ENCODE results near the gene TP53. TPM values are rescaled to one million over a fixed set of nuclear protein-coding genes. Genes with fewer than 3 reads are reported as not detected.
A peak's percentile ranks its signal among the peaks of the same experiment; 100 is the strongest.

TP53 gene
- total RNA-seq, 1 donor from 2014 or later: 38.2 TPM

DNA sequence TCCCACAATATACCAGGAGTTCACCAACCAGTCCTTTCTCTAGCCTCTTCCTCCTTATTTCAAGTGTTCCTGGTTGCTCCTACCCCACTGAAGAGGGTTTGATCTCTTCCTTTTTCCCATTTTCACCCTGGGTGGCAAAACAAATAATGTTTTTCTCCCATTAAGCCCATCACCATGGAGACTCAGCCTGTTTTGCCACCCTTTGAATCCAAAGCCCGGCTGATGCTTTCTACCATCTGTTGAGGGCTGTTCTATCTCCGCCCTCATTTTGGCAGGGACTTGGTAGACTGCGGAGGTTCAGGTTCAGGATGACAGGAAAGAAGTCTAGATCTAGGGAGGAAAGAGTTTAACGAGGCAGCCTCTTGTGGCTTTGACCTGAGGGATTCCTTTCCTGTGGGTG lies 32.8 kb upstream of the TP53 start:
- no peak for DNase-seq
- peaks cover 29% of the 10 kb centered on the region for H3K4me1 Mint-ChIP-seq (ENCODE audit: low read depth, unreplicated experiment)
- no peaks in the 10 kb centered on the region for H3K36me3 Mint-ChIP-seq (ENCODE audit: unreplicated experiment)
- peaks cover 12% of the 10 kb centered on the region for H3K27me3 Mint-ChIP-seq (ENCODE audit: unreplicated experiment)
- TF ChIP-seq, protein P1, sequence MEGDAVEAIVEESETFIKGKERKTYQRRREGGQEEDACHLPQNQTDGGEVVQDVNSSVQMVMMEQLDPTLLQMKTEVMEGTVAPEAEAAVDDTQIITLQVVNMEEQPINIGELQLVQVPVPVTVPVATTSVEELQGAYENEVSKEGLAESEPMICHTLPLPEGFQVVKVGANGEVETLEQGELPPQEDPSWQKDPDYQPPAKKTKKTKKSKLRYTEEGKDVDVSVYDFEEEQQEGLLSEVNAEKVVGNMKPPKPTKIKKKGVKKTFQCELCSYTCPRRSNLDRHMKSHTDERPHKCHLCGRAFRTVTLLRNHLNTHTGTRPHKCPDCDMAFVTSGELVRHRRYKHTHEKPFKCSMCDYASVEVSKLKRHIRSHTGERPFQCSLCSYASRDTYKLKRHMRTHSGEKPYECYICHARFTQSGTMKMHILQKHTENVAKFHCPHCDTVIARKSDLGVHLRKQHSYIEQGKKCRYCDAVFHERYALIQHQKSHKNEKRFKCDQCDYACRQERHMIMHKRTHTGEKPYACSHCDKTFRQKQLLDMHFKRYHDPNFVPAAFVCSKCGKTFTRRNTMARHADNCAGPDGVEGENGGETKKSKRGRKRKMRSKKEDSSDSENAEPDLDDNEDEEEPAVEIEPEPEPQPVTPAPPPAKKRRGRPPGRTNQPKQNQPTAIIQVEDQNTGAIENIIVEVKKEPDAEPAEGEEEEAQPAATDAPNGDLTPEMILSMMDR (IDR thresholded peaks at IDR 0.05; ENCODE audit: partially characterized antibody, unreplicated experiment): no peak
- no peaks in the 10 kb centered on the region for H3K9me3 Mint-ChIP-seq (ENCODE audit: unreplicated experiment)
- H3K27ac Mint-ChIP-seq (ENCODE audit: unreplicated experiment): peak overlapping the region; percentile 38
- H3K4me3 Mint-ChIP-seq (ENCODE audit: unreplicated experiment): peak overlapping the region; percentile 49

DNA sequence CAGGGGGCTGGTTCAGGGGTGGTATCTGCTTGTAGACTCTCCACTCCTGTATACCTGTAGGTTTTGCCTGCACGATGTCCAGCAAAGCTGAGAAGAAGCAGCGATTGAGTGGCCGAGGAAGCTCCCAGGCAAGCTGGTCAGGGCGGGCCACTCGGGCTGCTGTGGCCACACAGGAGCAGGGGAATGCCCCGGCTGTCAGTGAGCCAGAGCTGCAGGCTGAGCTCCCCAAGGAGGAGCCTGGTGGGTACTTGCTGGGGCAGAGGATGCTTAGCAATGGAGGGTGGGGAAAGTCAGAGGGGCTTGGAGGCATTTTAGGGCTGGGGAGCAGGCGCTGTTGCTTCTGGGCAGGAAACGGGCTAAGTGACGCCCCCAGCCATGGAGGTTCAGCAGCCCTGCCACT lies 32.4 kb upstream of the TP53 start:
- H3K27ac Mint-ChIP-seq (ENCODE audit: unreplicated experiment): no peak overlapping the region
- peaks cover 30% of the 10 kb centered on the region for H3K4me1 Mint-ChIP-seq (ENCODE audit: low read depth, unreplicated experiment)
- H3K9me3 Mint-ChIP-seq (ENCODE audit: unreplicated experiment): no peaks in the 10 kb centered on the region
- no peaks in the 10 kb centered on the region for H3K36me3 Mint-ChIP-seq (ENCODE audit: unreplicated experiment)
- DNase-seq: no peak
- H3K27me3 Mint-ChIP-seq (ENCODE audit: unreplicated experiment): peaks cover 12% of the 10 kb centered on the region
- TF ChIP-seq, protein P1 (IDR thresholded peaks at IDR 0.05; ENCODE audit: partially characterized antibody, unreplicated experiment): no peak
- no peak overlapping the region for H3K4me3 Mint-ChIP-seq (ENCODE audit: unreplicated experiment)

DNA sequence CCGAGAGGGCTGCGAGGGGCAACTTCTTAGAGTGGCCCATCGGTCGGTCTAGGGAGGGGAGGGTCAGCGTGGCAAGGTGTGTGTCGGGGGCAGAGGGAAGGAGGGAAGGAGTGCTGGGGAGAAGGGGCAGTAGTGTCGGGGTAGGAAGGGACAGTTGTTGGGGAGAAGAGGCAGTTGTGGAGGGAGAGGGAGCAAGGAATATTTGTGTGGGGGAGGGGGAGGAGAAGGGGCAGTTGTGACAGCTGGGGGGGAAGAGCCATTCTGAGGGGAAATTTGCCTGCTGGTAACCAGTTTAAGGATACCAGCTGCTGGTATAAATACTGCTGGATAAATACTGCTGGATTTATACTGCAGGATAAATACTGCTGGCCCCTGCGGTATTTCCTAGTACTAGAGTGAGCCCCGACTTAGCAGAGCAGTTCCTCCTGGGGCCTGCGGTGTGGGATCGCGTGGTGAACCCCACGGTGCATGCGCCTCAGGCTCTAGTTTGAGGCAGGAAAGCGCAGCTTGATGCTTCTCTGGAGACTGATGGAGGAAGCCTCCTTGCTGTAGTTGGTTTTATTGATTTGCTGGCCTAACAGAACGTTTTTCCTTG lies 30.6 kb upstream of the TP53 start:
- Mint-ChIP-seq H3K9me3 (ENCODE audit: unreplicated experiment) (peaks cover 2% of the 10 kb centered on the region), H3K4me3 (ENCODE audit: unreplicated experiment) (peak overlapping the region; percentile 69), H3K36me3 (ENCODE audit: unreplicated experiment) (no peaks in the 10 kb centered on the region), H3K4me1 (ENCODE audit: low read depth, unreplicated experiment) (peaks cover 35% of the 10 kb centered on the region), H3K27ac (ENCODE audit: unreplicated experiment) (peak overlapping the region; percentile 59), H3K27me3 (ENCODE audit: unreplicated experiment) (peaks cover 15% of the 10 kb centered on the region)
- TF ChIP-seq, protein P1 (IDR thresholded peaks at IDR 0.05; ENCODE audit: partially characterized antibody, unreplicated experiment): no peak
- no peak for DNase-seq

DNA sequence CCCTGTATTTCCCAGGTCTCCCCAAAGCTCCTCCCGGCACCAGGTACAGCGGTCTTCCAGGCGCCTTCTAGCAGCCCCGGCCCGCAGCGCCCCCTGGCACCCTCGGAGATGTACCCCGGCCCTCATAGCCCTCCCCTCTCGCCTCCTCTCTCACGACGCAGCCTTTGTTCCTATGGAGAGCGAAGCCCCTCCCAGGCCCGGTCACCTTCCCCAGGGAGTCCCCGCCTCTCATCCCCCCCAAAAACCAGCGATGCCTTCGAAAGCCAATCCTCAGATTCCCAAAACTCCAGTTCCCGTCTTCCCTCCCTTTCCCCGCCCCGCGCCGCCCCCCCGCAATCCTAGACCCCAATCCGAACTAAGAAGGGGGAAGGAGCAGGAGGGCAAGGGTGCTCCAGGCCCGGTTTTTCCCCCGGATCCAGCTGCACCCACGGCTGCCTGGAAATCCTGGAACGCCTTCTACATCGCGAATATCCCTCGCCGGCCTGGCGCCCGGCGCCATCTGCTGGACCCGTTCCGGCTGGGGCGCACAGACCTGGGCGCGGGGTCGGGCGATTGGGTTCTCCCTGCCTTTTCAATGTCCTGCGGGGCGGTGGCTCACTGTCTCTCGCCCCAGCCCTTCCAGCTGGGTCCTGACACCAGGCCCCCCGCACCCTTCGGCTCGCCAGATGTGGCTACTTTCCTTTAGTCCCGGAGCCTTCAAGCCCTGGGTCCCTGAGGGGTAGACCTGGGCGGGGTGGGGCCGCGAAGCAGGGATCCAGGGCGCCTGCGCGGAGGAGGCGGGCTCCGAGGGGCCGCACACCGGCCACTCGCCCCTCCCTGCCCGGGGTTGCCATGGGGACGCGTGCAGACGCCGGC lies 29.8 kb upstream of the TP53 start, which contains the start of gene DNAH2:
Gene DNAH2 (plus strand): TSS at position 844 of the 855 bp plus-strand sequence. CDS start 1,991 bp downstream, outside the sequence.
- TF ChIP-seq, protein P1 (IDR thresholded peaks at IDR 0.05; ENCODE audit: partially characterized antibody, unreplicated experiment): no peak
- Mint-ChIP-seq H3K9me3 (ENCODE audit: unreplicated experiment) (peaks cover 4% of the 10 kb centered on the region), H3K36me3 (ENCODE audit: unreplicated experiment) (no peaks in the 10 kb centered on the region), H3K27me3 (ENCODE audit: unreplicated experiment) (peaks cover 15% of the 10 kb centered on the region), H3K27ac (ENCODE audit: unreplicated experiment) (peak within 1 kb of the TSS; percentile 93), H3K4me1 (ENCODE audit: low read depth, unreplicated experiment) (peaks cover 42% of the 10 kb centered on the region), H3K4me3 (ENCODE audit: unreplicated experiment) (peak within 1 kb of the TSS; percentile 89)
- DNase-seq: peak; percentile 95

All from glutamatergic neuron (in vitro differentiated cells).